NCI-H345 treated with DMSO at 0.1 percent for 48 hours (cell line): ENCODE results near the gene TBCD.

ENCODE experiments used
- DNase-seq: peaks from one replicate; lab custom pipeline; 2025; ENCODE audit not compliant: unreplicated experiment; lab: John Stamatoyannopoulos, UW

TBCD gene

DNA sequence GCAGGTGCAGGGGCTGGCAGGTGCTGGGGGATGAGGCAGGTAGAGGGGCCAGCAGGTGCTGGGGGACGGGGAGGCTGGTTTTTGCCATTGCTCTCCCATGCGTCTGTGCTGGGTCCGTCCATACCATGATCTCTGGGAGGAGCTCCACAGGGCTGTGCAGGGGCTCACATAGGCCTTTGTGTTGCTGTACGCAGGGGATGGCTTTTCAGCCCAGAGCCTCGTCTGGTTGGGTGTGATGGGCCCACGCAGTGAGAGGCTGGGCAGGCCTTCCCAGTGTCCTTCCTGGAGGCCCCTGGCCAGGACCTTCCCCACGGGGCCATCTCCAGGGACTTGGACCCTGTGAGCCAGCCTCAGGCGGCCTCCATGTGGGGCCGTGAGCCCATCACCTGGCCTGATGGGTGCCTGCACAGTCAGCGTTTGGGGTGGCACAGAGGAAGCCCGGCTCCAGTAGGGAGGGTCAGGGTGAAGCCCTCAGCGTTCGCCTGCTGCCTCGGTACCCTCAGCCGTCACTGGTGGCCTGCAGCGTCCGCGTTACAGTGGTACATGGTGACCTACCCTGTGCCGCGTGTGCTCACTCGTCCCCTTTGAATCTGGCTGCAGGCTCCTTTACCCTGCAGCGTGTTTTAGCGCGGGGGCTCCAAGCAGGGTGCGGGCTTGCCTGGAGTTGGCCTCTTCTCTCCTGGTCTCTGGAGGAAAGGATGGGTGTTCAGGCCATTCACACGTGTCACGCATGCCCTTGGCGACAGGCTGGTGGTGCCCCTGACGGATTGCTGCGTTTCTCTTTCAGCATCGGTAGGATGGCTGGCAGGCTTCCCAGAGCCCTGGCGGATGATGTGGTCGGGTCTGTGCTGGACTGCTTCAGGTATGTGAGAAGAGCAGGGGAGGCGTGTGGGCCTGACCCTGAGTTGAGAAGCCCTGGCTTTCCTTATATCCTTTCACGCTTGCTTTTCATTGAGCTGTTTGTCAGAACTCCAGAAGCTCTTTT is 57.3 kb downstream of the TBCD start:
- no peak for DNase-seq

DNA sequence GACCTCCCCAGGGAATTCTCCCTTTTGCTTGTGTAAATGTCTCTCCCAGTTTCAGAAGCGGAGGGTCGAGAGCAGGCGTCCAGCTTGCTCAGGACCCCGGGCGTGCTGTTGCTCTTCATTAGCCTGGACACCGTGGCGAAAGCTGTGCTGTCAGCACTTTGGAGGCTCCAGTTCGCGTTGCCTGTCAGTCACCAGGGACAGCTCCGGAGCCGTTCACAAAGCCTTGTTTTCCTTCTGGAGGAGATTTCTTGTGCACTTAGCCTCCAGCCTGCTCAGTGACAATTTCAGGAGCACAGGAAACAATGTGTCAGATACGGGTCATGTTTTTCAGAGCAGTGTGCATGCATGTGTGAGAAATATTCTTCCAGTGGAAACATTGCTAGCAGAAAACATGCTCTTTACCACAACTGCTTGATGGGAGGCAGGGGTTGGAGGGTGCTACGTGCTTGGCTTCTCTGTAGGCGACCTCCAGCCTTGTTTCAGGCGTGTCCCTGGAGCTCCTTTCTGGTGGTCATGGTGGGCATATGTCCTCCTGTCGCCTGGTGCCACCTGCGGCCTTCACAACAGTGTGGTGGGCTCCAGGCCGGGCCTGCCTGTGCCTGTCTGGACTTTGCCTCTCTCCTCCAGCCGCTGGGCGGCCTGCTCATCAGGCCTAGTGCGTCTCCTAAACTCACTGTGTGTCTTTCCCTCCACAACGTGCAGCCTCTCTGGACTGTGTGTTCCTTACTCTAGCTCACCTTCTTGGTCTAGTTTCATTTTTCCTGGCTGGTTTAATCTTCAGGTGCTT is 59.0 kb downstream of the TBCD start:
- no peak for DNase-seq

DNA sequence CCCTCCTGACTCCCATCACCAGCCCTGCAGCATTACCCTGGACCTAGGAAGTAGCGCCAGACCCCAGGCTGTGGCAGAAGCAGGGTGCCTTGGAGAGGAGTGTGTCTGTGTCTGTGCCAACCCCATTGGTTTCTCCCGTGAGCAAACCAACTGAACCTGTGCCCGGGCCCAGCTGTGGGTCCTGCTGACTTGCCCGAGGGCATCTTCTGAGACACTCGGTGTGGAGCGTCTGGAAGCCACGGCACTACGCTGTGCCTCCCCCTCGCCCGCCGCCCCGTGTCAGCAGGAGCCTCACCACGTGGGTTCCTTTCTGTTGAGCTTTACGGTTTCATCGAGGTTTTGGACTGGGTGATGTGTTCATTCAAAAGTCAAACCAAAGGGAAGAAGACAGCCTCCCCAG is 60.2 kb downstream of the TBCD start:
- no peak for DNase-seq

DNA sequence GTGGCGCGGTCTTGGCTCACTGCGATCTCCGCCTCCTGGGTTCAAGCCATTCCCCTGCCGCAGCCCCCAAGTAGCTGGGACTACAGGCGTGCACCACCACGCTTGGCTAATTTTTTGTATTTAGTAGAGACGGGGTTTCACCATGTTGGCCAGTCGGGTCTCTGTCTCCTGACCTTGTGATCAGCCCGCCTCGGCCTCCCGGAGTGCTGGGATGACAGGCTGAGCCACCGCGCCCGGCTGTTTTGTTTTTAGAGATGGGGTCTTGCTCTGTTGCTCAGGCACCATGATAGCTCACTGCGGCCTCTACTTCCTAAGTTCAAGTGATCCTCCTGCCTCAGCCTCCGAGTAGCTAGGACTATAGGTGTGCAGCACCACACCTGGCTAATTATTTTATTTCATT is 60.7 kb downstream of the TBCD start:
- DNase-seq = no peak

DNA sequence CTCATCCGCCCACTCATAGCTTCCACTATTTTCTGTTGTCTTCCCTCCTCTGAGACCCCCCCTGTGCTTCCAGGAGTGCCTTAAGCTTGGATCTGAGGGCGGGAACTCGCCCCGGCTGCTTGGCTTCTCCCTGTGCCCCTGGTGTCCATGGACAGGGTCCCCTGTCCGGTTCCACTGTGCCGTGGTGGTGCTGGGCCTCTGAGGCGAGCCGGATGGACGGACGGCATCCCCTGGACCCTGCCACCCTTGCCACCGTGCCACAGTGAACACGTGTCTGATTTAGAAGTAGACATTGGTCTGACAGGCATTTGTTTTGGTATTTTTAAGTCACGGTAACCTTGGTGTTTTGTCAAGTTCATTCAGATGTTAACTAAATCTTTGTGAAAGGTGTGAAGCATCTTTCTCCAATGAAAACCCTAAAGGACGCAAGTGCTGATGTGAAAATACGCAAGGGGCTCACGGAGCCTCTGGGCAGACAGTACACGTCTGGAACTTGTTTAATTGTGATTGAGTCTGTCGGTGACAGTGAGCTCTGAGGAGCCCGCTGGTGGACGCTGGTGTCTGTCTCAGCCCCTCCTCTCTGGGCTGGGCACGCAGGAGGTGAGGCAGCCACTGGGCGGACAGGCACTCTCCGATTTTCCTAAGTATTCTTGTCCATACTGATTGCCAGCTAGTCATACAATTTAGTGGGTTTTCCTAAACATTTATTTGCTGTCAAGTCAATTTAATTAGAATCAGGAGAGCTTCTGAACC is 61.6 kb downstream of the TBCD start:
- no peak for DNase-seq

DNA sequence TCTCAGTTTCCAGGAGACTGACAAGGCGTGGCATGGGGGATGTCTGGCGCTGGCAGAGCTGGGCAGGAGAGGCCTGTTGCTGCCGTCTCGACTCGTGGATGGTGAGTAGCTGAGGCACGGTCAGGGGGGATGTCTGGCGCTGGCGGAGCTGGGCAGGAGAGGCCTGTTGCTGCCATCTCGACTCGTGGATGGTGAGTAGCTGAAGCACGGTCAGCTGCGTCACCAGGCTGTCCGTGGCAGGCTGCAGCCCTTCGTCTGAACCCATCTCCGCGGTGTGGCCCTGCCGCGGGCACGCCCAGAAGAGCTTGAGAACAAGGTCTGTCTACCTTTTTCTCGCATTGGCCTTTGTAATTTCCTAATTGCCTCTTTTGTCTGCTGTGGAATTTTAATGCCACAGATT is 63.0 kb downstream of the TBCD start:
- no peak for DNase-seq

DNA sequence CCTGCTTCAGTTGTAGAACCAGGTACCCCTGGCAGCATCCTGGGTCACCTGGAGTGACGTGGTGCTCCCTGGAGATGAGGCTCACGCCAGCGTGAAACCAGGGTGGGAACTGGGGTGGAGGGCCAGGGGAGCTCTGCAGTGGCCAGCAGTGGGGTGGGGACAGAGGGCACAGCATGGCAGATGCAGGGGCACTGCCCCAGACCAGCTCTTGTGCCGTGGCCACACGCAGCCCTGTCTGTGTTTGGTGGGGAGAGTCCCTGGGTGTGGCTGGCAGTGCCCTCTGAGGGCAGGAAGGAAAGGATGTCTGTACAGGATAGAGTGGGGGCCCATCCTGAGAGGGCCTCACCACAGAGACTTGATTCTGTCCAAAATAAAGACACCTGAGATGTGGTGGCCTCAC is 63.5 kb downstream of the TBCD start:
- no peak for DNase-seq

DNA sequence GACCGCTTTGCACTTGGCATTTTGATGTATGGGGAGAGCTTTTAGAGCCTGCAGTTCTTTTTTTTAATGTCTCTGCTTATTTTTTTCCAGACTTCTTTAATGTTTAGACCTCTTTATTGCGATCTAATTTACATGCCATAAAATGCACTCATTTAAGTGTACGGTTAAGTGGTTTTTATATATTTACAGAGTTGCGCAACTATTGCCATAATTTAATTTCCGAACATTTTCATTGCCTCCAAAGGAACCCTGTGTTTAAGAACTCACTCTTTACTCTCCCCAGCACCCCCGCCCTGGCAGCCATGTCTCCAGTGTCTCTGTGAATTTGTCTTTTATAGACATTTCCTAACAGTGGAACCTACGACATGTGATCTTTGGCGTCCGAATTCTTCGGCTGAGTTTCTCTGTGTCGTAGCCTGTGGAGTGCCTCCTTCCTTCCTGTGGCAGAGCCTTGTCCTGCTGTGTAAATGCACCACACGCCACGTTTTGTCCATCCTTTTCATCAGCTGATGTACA is 64.0 kb downstream of the TBCD start:
- no peak for DNase-seq

DNA sequence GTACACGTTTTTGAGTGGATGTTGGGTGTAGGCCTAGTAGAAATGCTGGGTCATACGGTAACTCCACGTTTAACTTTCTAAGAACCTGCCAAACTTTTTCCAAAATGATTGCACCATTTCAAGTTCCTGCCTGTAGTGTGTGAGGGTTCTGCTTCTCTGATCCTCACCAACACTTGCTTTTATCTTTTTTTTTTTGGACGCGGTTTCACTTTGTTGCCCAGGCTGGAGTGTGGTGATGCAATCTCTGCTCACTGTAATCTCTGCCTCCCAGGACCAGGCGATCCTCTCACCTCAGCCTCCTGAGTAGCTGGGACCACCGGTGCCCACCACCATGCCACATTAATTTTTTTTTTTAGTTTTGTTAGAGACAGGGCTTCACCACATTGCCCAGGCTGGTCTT is 64.5 kb downstream of the TBCD start:
- no peak for DNase-seq

DNA sequence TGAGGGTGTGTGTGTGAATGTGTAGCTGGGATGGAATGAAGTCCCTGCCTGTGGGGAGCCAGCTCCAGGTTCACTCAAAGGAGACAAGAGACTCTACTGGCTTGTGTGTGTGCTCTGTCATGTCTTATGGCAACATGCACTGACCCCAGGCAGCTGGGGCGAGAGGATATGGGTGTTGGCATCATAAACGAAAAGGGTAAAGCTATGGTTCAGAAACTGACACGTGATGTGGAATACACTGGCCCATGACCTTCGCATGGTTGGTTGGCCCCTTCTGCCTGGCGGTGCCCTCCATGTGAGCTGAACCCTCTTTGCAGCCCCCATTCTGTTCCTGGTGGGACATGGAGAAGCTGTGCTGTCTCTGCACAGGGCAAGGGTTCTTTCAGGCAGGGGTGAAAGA is 66.1 kb downstream of the TBCD start:
- no peak for DNase-seq

DNA sequence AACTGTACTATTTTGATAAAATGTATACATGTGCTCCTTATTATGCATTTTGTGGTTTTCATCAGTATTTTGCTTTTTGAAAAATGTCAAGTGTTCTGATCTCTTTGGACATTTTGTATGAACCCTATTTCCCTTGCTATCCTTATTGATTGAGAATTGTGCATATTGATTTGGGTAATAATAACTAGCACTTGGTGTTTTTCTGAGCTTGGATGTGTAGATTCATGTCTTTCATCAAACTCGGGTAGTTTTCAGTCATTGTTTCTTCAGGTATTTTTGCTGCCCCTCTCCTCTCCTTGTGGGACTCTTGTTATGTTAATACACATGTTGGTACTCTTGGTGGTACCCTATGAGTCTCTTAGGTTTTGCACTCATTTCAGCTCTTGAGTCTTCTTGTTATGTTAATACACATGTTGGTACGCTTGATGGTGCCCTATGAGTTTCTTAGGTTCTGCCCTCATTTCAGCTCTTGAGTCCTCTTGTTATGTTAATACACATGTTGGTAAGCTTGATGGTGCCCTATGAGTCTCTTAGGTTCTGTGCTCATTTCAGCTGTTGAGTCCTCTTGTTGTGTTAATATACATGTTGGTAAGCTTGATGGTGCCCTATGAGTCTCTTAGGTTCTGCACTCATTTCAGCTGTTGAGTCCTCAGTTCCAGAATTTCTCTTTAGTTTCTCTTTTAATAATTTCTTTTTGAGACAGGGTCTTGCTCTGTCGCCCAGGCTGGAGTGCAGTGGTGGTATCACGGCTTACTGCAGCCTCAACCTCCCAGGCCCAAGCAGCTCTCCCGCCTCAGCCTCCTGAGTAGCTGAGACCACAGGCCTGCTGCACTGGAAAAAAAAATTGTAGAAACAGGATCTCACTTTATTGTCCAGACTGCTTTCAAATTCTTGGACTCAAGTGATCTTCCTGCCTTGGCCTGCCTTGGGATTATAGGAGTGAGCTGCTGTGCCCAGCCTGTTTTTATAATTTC is 68.7 kb downstream of the TBCD start:
- DNase-seq = no peak

DNA sequence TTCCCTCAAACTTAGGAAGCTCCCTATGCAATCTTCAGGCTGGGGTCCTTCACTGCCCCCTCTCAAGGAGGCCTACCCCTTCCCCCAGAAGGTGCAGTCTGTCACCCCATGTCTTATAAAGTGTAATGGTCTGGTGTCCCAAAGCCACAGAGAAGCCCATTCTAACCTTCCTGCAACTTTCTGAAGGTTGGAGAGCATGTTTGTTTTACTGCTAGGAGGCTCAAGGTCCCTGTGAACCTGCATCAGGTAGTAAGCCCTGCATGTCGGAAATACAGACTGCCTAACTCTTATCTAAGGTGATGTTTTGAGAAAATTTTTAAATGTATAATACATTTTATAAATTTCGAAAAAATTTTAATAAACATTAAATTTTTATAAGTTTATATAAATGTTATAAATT is 69.7 kb downstream of the TBCD start:
- DNase-seq = no peak

DNA sequence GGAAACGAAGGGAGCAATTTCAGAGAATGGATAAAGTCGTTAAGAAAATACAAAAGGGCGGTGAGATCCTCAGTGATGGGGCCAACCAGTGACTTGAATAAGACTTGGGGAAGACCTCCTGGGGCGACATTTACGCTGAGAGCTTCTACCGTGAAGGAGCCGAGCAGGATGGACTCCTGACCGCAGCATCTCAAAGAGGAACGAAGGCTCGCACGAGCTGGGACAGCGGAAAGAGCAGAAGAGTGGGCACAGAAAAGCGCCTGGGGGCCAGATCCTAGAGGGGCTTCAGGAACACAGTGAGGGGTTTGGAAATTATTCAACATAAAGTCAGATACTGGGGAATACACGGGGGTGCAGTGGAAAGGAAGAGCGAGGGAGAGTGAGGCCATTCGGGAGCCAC is 70.4 kb downstream of the TBCD start:
- no peak for DNase-seq

DNA sequence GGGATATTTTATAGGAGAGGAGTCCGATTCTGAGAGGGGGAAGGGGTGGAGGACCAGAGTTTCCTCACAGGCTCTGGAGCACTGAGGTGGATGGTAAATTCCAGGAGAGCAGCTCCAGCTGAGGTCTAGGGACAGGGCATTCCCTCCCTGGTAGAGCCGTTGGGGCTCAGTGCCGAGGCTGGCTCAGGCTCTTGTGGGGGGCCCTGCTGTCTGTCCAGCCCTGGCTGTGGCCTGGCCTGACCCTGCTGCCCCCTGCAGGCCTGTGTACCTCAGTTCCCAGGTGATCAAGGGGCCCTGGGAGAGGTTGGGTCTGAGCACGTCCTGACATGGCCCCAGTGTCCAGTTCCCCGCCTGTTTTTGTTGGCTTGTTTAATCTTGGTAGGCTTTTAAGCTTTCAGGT is 71.1 kb downstream of the TBCD start:
- DNase-seq = no peak

DNA sequence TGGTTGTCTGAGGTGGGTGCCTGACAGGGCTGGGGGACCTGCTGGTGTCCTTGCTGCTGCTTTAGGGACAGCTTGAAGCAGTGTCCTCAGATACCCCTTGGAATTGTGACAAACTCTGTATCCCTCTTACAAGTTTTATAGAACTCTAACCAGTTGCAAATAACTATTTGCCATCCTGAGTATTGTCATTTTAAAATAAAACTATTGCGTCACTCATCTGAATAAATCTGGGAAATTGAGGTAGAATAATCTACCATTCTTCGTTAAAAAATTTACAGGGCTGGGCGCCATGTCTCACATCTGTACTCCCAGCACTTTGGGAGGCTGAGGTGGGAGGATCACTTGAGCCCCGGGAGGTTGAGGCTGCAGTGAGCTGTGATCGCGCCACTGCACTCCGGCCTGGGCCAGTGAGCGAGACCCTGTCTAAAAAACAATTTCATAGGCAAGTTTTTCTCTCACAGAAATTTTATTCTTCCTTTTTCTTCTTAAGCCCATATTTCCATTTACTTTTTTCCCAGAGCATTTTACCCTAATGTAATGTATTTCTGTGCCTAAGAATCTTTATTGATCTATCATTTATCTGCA is 73.8 kb downstream of the TBCD start:
- DNase-seq = no peak

DNA sequence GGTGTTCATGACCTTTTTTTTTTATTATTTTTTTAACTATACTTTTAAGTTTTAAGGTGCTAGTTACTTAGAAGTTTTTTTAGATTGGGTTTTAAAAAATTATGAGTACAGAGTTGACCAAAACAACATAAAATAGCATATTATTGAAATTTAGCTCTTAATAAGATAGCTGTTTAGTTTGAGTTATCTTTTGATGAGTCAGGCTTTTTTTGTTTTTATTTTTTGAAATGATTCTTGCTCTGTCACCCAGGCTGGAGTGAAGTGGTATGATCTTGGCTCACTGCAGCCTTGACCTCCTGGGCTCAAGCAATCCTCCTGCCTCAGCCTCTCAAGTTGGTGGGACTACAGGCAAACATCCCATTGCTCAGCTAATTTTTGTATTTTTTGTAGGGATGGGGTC is 74.3 kb downstream of the TBCD start:
- no peak for DNase-seq

DNA sequence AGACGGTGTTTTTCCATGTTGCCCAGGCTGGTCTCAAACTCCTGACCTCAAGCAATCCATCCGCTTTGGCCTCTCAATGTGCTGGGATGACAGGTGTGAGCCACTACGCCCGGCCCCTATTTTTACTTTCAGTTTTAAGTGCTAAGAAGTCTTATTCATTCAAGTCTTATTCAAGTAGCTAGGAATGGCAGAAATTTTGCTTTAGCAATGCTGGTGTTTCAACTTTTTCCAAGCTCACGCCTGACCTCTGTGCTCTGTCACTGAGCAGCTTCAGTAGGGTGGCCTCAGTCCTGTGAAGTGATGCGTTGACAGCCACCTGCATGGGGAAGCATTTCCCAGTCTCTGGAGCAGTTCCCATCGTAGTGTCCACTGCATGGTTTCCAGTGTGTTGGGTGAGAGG is 75.1 kb downstream of the TBCD start:
- DNase-seq = no peak

DNA sequence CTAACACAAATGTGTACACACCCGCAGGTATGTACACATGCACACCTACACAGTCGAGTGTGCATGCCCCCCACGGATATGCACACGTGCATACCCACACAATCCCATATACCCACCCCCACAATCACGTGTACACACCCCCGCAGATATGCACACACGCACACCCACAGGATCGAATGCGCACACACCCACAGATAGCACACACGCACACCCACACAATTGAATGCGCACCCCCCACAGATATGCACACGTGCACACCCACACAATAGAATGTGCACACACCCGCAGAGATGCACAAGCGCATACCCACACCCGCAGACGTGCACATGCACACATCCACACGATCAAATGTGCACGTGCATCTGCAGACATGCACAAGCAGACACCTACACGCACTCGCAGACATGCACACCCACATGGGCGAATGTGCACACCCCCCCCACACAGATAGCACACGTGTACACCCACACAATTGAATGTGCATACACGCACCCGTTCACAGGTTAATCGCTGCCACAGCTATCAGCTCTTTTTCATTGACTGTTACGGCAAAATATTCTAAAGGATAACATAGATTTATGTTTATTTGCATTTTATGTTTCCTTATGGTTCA is 77.1 kb downstream of the TBCD start:
- DNase-seq = no peak

DNA sequence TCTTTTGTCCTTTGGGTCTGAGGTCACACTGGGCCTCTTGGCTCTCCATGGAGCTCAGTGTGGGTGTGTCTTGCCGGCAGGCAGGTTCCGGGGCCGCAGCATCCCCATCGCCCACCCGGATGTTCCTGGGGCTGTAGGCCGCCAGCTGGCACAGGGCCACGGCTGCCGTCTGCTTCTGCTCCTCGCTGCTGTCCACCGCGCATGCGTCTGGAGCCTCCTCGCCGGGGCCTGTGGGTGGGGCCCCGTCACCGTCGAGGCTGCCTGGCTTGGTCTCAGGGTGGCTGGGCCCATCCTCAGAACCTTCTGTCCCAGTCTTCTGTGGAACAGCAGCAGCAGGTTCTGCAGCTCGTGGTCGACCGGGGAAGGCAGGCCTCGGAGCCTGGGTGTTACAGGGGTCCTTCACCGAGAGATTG is 78.4 kb downstream of the TBCD start:
- DNase-seq = no peak
